GM12878 (cell line): ENCODE measurements around the gene NPTN.

ENCODE experiments used
- ATF7 ChIP-seq: fragments of 450-650 bp; IDR thresholded peaks from 2 replicates; pipeline ENCODE4 v1.6.1; 2016; ENCODE audit warnings: low read depth, mild to moderate bottlenecking
- CTCF ChIP-seq, 3 experiments: IDR thresholded peaks in 2 of 3; conservative IDR thresholded peaks in 1 of 3; 2 replicates each; pipeline ENCODE4 v1.5.1; 2011; ENCODE audit warnings: low read depth in 3 of 3, low read length in 3 of 3, mild to moderate bottlenecking in 3 of 3, control low read depth in 2 of 3, moderate library complexity in 2 of 3, inconsistent platforms in 1 of 3, mixed read lengths in 1 of 3; ENCODE audit not compliant: control insufficient read depth in 2 of 3, insufficient read depth in 1 of 3; ENCODE audit errors: extremely low read depth in 1 of 3
- GABPA ChIP-seq: IDR thresholded peaks from 2 replicates; pipeline ENCODE4 v1.6.1; 2014; ENCODE audit warnings: antibody characterized with exemption, low read depth, mild to moderate bottlenecking, inconsistent platforms
- POLR2A ChIP-seq: IDR thresholded peaks from 2 replicates; pipeline ENCODE4 v1.6.1; 2011; ENCODE audit warnings: low read depth, mild to moderate bottlenecking, low read length
- RAD21 ChIP-seq: IDR thresholded peaks from 2 replicates; pipeline ENCODE4 v1.6.1; 2011; ENCODE audit warnings: mild to moderate bottlenecking, low read depth, low read length, moderate library complexity; ENCODE audit not compliant: insufficient read depth
- USF1 ChIP-seq: IDR thresholded peaks from 2 replicates; pipeline ENCODE4 v1.6.1; 2011; ENCODE audit warnings: borderline replicate concordance, low read depth, mild to moderate bottlenecking, moderate library complexity, mixed read lengths, low read length; ENCODE audit not compliant: insufficient read depth; ENCODE audit errors: extremely low read length
- USF2 ChIP-seq: IDR thresholded peaks from 2 replicates; pipeline ENCODE4 v1.6.1; 2011; ENCODE audit warnings: low read depth, low read length, improper control_type of control experiment, borderline replicate concordance

GRCh38 chr15:73628102-73628501 lies 5.1 kb downstream of the NPTN start:
- TF ChIP-seq CTCF (IDR thresholded peaks at IDR 0.05 in 2 of 3, conservative IDR thresholded peaks at IDR 0.05 in 1 of 3; ENCODE audit: control insufficient read depth in 2 of 3, extremely low read depth in 1 of 3, insufficient read depth in 1 of 3, low read depth in 3 of 3, low read length in 3 of 3): no peak
- no peak for TF ChIP-seq ATF7
- no peak for TF ChIP-seq RAD21
- TF ChIP-seq USF1: no peak
- TF ChIP-seq POLR2A: no peak
- TF ChIP-seq GABPA: no peak
- TF ChIP-seq USF2: no peak
